Psoas muscle (tissue), 8 donors: ENCODE measurements around the gene EXD3. TPM values are rescaled to one million over a fixed set of nuclear protein-coding genes. Genes with fewer than 3 reads are reported as not detected.
A peak's percentile ranks its signal among the peaks of the same experiment; 100 is the strongest.

ENCODE experiments used
- ATAC-seq, 4 donors: fragments of 200-7000 bp; cut with Tn5 transposase; one replicate each; pipeline ENCODE4 v1.9.1; 2020; ENCODE audit warnings: moderate library complexity in 3 of 4, mild to moderate bottlenecking in 2 of 4
- DNase-seq, 2 donors: peaks; one replicate each; pipeline ENCODE4 v3.0.0-alpha.2; 2020
- H3K27ac ChIP-seq: fragments of 200-600 bp; one replicate; pipeline ENCODE4 v1.8.0; 2022
- H3K27me3 ChIP-seq, 3 donors: fragments of 200-600 bp in 1 of 3; one replicate each; pipeline versions ENCODE4 v1.6.1 to v1.8.0; 2013 to 2022; ENCODE audit warnings: low read length in 2 of 3, mild to moderate bottlenecking in 2 of 3, moderate library complexity in 1 of 3; ENCODE audit not compliant: insufficient read depth in 3 of 3
- H3K36me3 ChIP-seq, 2 donors: fragments of 200-600 bp in 1 of 2; one replicate each; pipeline versions ENCODE4 v1.6.1 to v1.8.0; 2013 to 2022; ENCODE audit warnings: low read depth in 1 of 2, mild to moderate bottlenecking in 1 of 2, moderate library complexity in 1 of 2; ENCODE audit not compliant: insufficient read depth in 1 of 2
- H3K4me1 ChIP-seq: fragments of 200-600 bp; one replicate; pipeline ENCODE4 v1.8.0; 2022
- H3K4me3 ChIP-seq: fragments of 200-600 bp; one replicate; pipeline ENCODE4 v1.8.0; 2022; ENCODE audit warnings: mild to moderate bottlenecking
- H3K9me3 ChIP-seq: fragments of 200-600 bp; one replicate; pipeline ENCODE4 v1.8.0; 2022
- WGBS, 3 donors: extraction: QIAGEN DNeasy Blood & Tissue Kit; methylation state at CpG; one replicate each; pipeline versions ENCODE4 v1.1.6 to v1.1.7; 2013; 5-methylcytosine and 5-hydroxymethylcytosine counted together
- intact Hi-C, 2 donors: fragments of 100-400 bp; cut with DNase I; formaldehyde crosslinking; loops; one replicate each; pipeline versions ENCODE4 v1.11.0 to v1.14.2; 2022
- polyA plus RNA-seq, 3 donors: library from polyadenylated mRNA; stranded (reverse); fragments of 200-250 nt; gene quantifications; one replicate each; pipeline ENCODE4 v1.2.3, GENCODE V29; 2013
- total RNA-seq, 4 donors: library from RNA; stranded (reverse); fragmentation: NEBNext Ultra II Directional in 2 of 4; extraction: Animal tissue kit (Norgen Biotek cat#: 25700) in 2 of 4; gene quantifications; one replicate each; pipeline versions ENCODE4 v1.2.1 to v1.2.4, GENCODE V29; 2021 to 2023
- TF ChIP-seq, protein P1 (sequence below): fragments of 200-600 bp; IDR thresholded peaks from one replicate; pipeline ENCODE4 v1.8.0; 2022; ENCODE audit warnings: antibody characterized with exemption
- donor health status: healthy with polysubstance abuse.
- donor health status: DM: no; HTN: no; CAD: no; lungs with moderate emphysema.
- donor health status: Bipolar disorder and iron deficiency.
- donor health status: healthy.
- donor health status: DM: yes; HTN: yes; CAD: no.
- donor health status: DM: no; HTN: no; CAD: no.
- donor health status: DM: no; HTN: no; CAD: no.
- donor health status: DM: yes; HTN: yes; CAD: no.

Gene EXD3
- total and polyA plus RNA-seq, 7 donors = 5.7 to 11.2 (median 9.4) TPM

DNA sequence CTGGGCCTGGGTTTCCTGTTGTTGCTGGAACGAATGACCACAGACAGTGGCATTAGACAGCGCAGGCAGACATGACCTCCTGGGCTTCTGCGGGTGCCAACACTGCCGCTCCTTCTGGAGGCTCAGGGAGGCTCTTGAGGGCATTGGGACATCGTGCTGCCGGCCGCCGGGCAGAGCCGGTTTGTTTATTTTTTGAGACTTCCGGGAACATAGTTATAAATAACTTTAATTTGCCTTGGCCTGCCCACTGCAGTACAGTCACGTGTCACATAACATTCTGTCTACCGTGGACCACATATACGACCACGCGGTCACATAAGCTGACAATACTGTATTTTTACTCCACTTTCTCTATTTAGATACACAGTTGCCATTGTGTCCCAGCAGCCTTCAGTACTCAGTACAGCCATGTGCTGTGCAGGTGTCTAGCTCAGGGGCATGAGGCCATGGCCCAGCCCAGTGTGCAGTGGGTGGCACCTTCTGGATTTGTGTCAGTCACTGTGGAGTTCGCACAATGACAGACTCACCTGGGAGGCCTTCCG is 153.7 kb downstream of the EXD3 start:
- intact Hi-C loops = no loop called here
- Histone ChIP-seq H3K9me3 (no peaks in the 10 kb centered on the region), H3K4me3 (peak overlapping the region; percentile 65), H3K4me1 (peaks cover 19% of the 10 kb centered on the region), H3K27me3 (peaks cover 0 to 2% (median 0%) of the 10 kb centered on the region in 3 donors), H3K36me3 (peaks cover 2 to 65% of the 10 kb centered on the region in 2 donors), H3K27ac (peak overlapping the region; percentile 91)
- 23 to 36% (median 23%) methylated on average over 17 of the region's 17 CpGs for WGBS, 3 donors
- DNase-seq = peak; percentile 46 to 87
- TF ChIP-seq, protein P1, sequence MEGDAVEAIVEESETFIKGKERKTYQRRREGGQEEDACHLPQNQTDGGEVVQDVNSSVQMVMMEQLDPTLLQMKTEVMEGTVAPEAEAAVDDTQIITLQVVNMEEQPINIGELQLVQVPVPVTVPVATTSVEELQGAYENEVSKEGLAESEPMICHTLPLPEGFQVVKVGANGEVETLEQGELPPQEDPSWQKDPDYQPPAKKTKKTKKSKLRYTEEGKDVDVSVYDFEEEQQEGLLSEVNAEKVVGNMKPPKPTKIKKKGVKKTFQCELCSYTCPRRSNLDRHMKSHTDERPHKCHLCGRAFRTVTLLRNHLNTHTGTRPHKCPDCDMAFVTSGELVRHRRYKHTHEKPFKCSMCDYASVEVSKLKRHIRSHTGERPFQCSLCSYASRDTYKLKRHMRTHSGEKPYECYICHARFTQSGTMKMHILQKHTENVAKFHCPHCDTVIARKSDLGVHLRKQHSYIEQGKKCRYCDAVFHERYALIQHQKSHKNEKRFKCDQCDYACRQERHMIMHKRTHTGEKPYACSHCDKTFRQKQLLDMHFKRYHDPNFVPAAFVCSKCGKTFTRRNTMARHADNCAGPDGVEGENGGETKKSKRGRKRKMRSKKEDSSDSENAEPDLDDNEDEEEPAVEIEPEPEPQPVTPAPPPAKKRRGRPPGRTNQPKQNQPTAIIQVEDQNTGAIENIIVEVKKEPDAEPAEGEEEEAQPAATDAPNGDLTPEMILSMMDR = no peak
- ATAC-seq = peak; percentile 76 to 90 (median 86)

DNA sequence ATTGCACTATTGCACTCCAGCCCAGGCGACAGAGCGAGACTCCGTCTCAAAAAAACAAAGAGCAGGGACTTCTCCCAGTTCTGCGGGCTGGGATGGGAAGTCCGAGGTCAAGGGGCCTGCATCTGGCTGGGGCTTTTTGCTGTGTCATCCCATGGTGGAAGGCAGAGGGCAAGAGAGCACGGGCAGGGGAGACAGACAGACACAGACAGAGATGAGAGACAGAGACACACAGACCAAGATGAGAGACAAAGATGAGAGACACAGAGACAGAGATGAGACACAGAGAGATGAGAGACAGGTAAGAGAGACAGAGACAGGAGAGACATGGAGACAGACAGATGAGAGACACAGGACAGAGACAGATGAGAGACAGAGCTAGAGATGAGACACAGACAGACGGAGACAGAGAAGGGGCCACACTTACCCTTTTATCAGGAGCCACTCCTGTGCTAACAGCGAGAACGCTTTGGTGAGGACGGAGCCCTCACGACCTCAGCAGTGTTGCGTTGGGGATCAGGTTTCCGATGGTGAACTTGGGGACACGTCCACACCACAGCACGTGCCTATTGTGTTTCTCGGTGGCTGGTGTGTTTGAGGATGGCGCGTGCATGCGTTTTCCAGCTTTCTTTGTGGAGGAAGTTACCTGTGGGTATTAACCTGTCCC is 154.3 kb downstream of the EXD3 start:
- no peaks in the 10 kb centered on the region for H3K9me3 ChIP-seq
- peak; percentile 32 to 52 (median 38) for ATAC-seq
- TF ChIP-seq, protein P1 = no peak
- H3K36me3 ChIP-seq = peaks cover 6 to 72% of the 10 kb centered on the region in 2 donors
- H3K4me3 ChIP-seq = peak overlapping the region; percentile 65
- no peak for DNase-seq
- intact Hi-C loops = no loop called here
- WGBS, 3 donors = 47 to 57% (median 50%) methylated on average over 19 of the region's 19 CpGs
- peak overlapping the region; percentile 91 for H3K27ac ChIP-seq
- no peaks in the 10 kb centered on the region for H3K27me3 ChIP-seq
- H3K4me1 ChIP-seq = peaks cover 19% of the 10 kb centered on the region

DNA sequence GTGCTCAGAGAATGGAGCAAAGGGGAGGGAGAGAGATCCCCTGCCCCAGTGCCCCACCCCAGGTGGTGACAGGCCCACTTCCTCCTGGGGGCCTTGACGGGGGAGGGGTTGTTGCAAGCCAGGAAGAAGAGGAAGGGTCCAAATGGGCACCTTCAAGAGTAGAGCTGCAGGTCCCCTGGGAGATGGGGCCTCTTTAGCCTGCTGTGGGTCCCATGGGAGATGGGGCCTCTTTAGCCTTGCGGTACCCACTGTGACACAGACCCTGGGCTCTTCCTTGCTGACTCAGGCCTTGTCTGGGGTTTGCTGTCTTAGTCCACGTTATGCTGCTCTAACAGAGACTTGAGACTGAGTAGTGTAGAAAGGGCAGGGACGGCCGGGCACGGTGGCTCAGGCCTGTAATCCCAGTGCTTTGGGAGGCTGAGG is 155.0 kb downstream of the EXD3 start:
- WGBS, 3 donors = 85 to 87% (median 86%) methylated on average over 5 to 6 of the region's 6 CpGs
- DNase-seq (no peak), ATAC-seq (no peak)
- H3K36me3 ChIP-seq = peaks cover 6 to 71% of the 10 kb centered on the region in 2 donors
- TF ChIP-seq, protein P1 = no peak
- H3K27me3 ChIP-seq = no peaks in the 10 kb centered on the region
- H3K9me3 ChIP-seq = no peaks in the 10 kb centered on the region
- peak overlapping the region; percentile 91 for H3K27ac ChIP-seq
- H3K4me3 ChIP-seq = peak overlapping the region; percentile 65
- intact Hi-C loops = no loop called here
- H3K4me1 ChIP-seq = peaks cover 19% of the 10 kb centered on the region

DNA sequence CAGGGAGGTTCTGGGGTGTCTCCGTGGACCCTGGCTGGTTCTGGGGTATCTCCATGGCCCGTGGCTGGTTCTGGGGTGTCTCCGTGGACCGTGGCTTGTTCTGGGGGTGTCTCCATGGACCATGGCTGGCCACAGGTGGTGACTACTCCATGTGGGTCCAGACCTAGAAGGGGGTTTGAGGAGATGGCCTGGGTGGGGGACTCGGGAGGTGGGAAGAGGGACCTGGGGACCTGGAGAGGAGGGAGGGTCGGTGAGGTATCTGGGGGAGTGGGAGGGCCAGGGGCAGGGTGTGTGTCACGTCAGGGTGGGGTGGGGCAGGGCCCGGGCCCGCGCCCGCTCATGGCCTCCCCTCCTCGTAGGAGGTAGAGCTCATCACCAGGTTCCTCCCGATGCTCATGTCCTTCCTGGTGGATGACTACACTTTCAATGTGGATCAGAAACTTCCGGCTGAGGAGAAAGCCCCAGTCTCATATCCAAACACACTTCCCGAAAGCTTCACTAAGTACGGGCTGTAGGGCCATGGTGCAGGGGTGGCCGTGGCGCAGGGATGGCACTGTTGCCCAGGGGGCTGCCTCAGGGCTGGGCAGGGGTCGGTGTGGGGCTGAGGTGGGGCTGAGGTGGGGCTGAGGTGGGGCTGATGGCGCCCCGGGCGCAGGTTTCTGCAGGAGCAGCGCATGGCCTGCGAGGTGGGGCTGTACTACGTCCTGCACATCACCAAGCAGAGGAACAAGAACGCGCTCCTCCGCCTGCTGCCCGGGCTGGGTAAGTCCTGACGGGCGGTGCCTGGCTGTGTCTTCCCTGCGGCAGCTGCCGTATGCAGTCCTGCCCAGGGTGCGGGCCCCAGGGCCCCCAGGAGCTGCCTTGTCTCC is 156.1 kb downstream of the EXD3 start:
- no peak for ATAC-seq
- H3K27ac ChIP-seq = no peak overlapping the region
- H3K9me3 ChIP-seq = no peaks in the 10 kb centered on the region
- TF ChIP-seq, protein P1 = no peak
- H3K4me3 ChIP-seq = peak overlapping the region; percentile 65
- peaks cover 24% of the 10 kb centered on the region for H3K4me1 ChIP-seq
- H3K27me3 ChIP-seq = no peaks in the 10 kb centered on the region
- intact Hi-C loops = no loop called here
- peaks cover 4 to 62% of the 10 kb centered on the region in 2 donors for H3K36me3 ChIP-seq
- peak in 1 of 2 donors; percentile 11 for DNase-seq
- 90 to 95% (median 91%) methylated on average over 34 of the region's 34 CpGs for WGBS, 3 donors
